GM21529 (cell line): ENCODE results near the gene ERGIC1.
"Not testable (repeated sequence)": the region's sequence is repeated elsewhere in the genome, so short reads cannot be mapped to it uniquely, and the experiment has no call there.

Source experiments
- ATAC-seq: cut with Tn5 transposase; IDR thresholded peaks from one replicate; pipeline ENCODE4 v1.9.1; 2021; ENCODE audit not compliant: unreplicated experiment

Gene ERGIC1

DNA sequence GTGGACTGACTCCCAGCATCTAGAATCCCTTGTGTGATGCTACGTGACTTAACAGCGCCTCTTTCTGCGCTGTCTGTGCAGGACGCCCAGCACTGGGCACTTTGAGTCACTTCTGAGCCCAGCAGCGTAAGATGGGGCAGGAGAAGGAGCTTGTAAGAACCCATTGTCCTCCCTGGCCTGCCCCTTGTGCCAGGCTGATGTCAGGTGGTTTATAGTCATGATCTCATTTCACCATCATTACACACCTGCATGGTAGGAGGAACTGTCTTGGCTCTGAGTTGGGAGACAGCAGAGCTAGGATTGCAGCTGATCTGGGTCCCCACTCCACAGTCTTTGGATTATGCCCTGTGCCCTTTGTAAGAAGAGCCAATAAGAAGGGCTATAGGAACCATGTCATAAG is 12.2 kb downstream of the ERGIC1 start:
- no peak for ATAC-seq

GRCh38 chr5:172846677-172847076 is 12.6 kb downstream of the ERGIC1 start:
- no peak for ATAC-seq

- not testable (repeated sequence) for ATAC-seq
Measured at GRCh38 chr5:172847584-172847983, 13.5 kb downstream of the ERGIC1 start.

GRCh38 chr5:172848419-172848818 is 14.4 kb downstream of the ERGIC1 start:
- no peak for ATAC-seq

DNA sequence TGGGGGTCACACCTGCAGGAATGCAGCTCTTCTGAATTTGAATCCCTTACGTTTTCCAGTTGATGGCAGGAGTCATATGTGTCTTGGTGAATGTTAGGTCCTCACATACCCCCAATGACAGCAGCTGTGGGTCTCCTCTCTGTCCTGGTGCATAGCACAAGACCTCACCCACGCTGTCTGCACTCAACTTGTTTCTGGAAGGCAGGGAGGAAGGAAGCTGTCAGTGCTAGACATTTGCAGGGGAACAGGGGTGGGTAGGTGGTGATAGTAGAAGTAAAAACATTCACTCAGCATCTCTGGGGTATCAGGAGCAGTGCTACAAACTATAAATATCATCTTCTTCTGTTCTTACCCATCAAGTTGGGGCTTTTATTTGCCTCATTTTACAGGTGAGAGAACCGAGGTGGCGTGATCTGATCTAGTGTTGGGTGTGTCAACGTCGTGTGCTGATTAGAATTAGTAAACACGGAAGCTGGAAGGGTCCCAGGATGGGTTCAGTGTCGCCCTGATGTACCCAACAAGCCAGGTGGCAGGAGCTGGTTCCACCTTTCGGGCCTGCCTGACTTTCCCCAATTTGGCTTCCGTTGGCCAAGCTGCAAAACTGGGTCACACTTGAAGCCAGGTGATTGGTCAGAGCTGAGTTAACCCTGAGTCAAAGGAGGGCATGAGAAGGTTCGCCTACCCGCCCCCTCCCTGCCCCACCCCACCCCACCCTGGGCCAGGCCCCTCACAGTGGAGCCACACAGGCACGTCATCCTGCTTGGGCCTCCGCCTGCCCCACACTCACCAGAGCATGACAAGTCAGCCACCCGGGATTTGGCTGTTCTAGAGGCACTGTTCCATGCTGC is 15.8 kb downstream of the ERGIC1 start:
- ATAC-seq: peak; percentile 57

- ATAC-seq: no peak
Measured at GRCh38 chr5:172850454-172850797, 16.4 kb downstream of the ERGIC1 start.

- ATAC-seq: not testable (repeated sequence)
Measured at GRCh38 chr5:172851254-172851653, 17.2 kb downstream of the ERGIC1 start.

DNA sequence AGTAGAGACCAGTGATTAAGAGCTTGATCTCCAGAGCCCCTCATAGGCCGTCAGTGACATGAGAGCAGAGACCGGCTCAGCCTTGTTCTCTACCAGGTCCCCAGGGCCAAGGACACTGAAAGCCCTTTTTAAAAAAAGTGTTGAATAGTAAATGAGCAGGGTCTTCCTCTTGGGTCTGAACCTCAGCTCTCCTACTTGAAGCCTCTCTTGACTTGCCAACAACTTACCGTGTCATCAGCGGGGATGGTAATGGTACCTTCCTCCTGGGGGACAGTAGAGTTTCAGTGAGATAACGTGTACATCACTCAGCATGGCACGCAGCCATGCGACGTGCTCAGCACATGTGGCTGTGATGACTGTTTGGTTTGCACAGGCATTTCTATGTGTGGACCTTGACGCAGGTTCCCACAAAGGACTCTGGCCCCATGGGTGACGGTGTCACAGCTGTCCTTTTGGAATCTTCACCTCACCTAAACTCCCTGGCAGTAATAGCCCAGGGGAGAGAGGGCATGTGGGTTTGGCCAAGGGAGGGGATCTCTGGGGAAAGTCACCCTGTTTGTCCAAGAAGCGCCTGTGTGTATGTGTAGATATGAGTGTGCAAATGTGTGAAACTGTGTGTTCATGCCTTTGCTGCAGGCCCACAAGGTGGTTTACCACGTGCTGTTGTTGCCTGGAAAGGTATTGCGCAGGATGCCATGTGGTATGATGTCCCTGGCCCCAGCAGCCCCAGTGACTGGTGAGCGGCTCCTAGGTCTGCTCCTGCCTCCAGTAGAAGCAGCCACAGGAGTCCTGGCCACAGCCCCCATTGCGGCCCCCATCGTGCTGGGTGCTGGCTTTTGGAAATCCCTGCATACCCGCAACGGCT is 18.7 kb downstream of the ERGIC1 start:
- ATAC-seq: no peak

- no peak for ATAC-seq
Measured at GRCh38 chr5:172853355-172853975, 19.4 kb downstream of the ERGIC1 start.

- no peak for ATAC-seq
Measured at GRCh38 chr5:172854451-172854871, 20.4 kb downstream of the ERGIC1 start.

- no peak for ATAC-seq
Measured at GRCh38 chr5:172854971-172855370, 20.9 kb downstream of the ERGIC1 start.

- ATAC-seq: no peak
Measured at GRCh38 chr5:172855597-172856292, 21.7 kb downstream of the ERGIC1 start.

DNA sequence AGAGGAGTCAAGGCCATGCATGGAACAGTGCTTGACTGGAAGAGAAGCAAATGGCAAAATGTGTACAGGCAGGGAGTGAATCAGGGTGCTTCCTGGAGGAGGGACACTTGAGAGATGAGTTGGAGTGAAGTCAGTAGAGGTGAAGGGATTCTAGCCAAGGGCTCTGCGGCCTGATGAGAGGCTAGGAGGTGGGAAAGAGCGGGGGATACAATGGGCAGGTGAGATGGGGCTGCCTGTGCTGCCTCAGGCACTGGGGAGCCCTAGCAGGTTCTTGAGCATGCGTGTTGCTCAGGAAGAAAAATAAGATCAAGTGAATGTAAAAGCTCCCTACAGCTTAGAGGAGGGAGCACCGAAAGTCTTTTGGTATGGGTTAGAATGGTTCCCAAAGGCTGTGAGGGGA is 22.3 kb downstream of the ERGIC1 start:
- ATAC-seq: no peak

DNA sequence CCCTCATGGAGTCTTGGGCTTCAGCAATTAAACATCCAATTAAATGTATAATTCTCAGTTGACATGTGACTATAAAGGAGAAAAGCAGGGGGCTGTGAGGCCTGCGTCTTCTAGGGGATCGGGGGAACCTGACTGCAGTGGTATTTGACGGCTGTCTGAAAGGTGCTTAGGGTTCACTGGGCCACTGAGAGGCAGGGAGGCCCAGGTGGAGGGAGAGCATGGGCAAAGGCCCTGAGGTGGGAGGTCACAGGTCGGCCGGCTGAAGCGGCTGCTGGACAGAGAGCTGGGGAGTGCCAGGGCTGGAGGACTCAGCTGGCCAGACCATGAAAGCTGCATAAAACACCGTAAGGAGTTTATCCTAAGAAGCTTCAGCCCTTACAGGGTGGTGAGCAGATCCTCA is 23.9 kb downstream of the ERGIC1 start:
- no peak for ATAC-seq

DNA sequence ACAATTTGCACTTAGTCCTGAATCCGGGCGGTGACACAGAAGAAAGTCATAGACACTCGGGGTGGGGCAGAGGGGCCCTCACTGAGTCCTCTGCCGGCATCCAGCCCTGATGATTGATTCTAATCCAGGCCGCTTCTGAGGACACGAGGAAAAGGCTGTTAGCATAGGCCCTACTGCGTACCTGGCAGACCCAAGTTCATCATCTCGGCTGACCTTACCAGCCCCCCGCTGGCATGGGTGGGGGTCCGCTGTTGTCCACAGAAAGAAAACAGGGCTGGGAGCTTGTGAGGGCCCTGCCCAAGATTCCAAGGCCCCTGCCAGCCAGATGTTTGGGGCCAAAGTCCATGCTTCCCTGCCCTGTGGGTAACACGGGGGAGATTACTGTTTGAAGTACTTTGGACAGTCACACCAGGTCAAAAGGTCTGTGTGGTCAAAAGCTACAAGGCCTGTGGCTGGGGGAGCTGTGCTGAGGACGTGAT is 24.5 kb downstream of the ERGIC1 start:
- no peak for ATAC-seq

- ATAC-seq: no peak
Measured at GRCh38 chr5:172858990-172859811, 25.1 kb downstream of the ERGIC1 start.

GRCh38 chr5:172859966-172860365 is 25.9 kb downstream of the ERGIC1 start:
- ATAC-seq: no peak

GRCh38 chr5:172860520-172861443 is 26.7 kb downstream of the ERGIC1 start:
- no peak for ATAC-seq

- no peak for ATAC-seq
Measured at GRCh38 chr5:172861461-172861860, 27.4 kb downstream of the ERGIC1 start.
